ENCODE data around the gene MSANTD1. TPM values are rescaled to one million over a fixed set of nuclear protein-coding genes. Genes with fewer than 3 reads are reported as not detected.

MSANTD1 gene
- total RNA-seq, 2 donors from 2014 or later = 2.6 to 3.6 TPM

GRCh38 chr4:3276986-3277385 lies 28.0 kb downstream of the MSANTD1 start:
- ATAC-seq = no peak
- DNase-seq = no peak
- WGBS, 2 donors = 75 to 89% methylated on average over 9 of the region's 9 CpGs

GRCh38 chr4:3280466-3280865 lies 31.5 kb downstream of the MSANTD1 start:
- Histone ChIP-seq H3K27me3 (no peaks in the 10 kb centered on the region), H3K36me3 (replicated peaks in 1 of 2; ENCODE audit: insufficient read depth in 1 of 2, low read depth in 2 of 2) (no peaks in the 10 kb centered on the region), H3K9me3 (no peaks in the 10 kb centered on the region), H3K27ac (no peak overlapping the region), H3K4me3 (no peak overlapping the region), H3K4me1 (no peaks in the 10 kb centered on the region)
- WGBS, 2 donors = 89 to 90% methylated on average over 3 of the region's 3 CpGs
- TF ChIP-seq POLR2A (IDR thresholded peaks at IDR 0.05) (no peak), CTCF (IDR thresholded peaks at IDR 0.05) (no peak)
- no peak for ATAC-seq
- no peak for DNase-seq
- intact Hi-C loops (cut with DNase I) = no loop called here

More at GRCh38 chr4:3276986-3277385, 28.0 kb downstream of the MSANTD1 start:
- H3K36me3 ChIP-seq (replicated peaks in 1 of 2; ENCODE audit: insufficient read depth in 1 of 2, low read depth in 2 of 2) = no peaks in the 10 kb centered on the region
- H3K27me3 ChIP-seq = no peaks in the 10 kb centered on the region
- no peaks in the 10 kb centered on the region for H3K9me3 ChIP-seq
- intact Hi-C loops (cut with DNase I) = no loop called here
- no peaks in the 10 kb centered on the region for H3K4me1 ChIP-seq
- no peak overlapping the region for H3K27ac ChIP-seq
- no peak overlapping the region for H3K4me3 ChIP-seq
- TF ChIP-seq CTCF (IDR thresholded peaks at IDR 0.05) = no peak
- no peak for TF ChIP-seq POLR2A (IDR thresholded peaks at IDR 0.05)

- Histone ChIP-seq H3K4me1 (no peaks in the 10 kb centered on the region), H3K27me3 (no peaks in the 10 kb centered on the region), H3K4me3 (no peak overlapping the region), H3K27ac (no peak overlapping the region), H3K36me3 (replicated peaks in 1 of 2; ENCODE audit: insufficient read depth in 1 of 2, low read depth in 2 of 2) (no peaks in the 10 kb centered on the region), H3K9me3 (no peaks in the 10 kb centered on the region)
- 79 to 94% methylated on average over 4 to 6 of the region's 6 CpGs for WGBS, 2 donors
- ATAC-seq = no peak
- no peak for DNase-seq
- intact Hi-C loops (cut with DNase I) = no loop called here
- no peak for TF ChIP-seq POLR2A (IDR thresholded peaks at IDR 0.05)
- no peak for TF ChIP-seq CTCF (IDR thresholded peaks at IDR 0.05)
These were observed 34.5 kb downstream of the MSANTD1 start for GRCh38 chr4:3283483-3283882.

GRCh38 chr4:3283916-3284315 lies 35.0 kb downstream of the MSANTD1 start:
- Histone ChIP-seq H3K36me3 (replicated peaks in 1 of 2; ENCODE audit: insufficient read depth in 1 of 2, low read depth in 2 of 2) (no peaks in the 10 kb centered on the region), H3K9me3 (no peaks in the 10 kb centered on the region), H3K27ac (no peak overlapping the region), H3K4me3 (no peak overlapping the region), H3K27me3 (no peaks in the 10 kb centered on the region), H3K4me1 (no peaks in the 10 kb centered on the region)
- WGBS, 2 donors = 71 to 96% methylated on average over 7 to 13 of the region's 13 CpGs
- no peak for ATAC-seq
- intact Hi-C loops (cut with DNase I) = no loop called here
- TF ChIP-seq POLR2A (IDR thresholded peaks at IDR 0.05) = no peak
- TF ChIP-seq CTCF (IDR thresholded peaks at IDR 0.05) = no peak
- DNase-seq = no peak

GRCh38 chr4:3284734-3285557 lies 36.0 kb downstream of the MSANTD1 start:
- Histone ChIP-seq H3K9me3 (no peaks in the 10 kb centered on the region), H3K4me3 (no peak overlapping the region), H3K36me3 (replicated peaks in 1 of 2; ENCODE audit: insufficient read depth in 1 of 2, low read depth in 2 of 2) (no peaks in the 10 kb centered on the region), H3K27me3 (no peaks in the 10 kb centered on the region), H3K27ac (no peak overlapping the region), H3K4me1 (no peaks in the 10 kb centered on the region)
- DNase-seq (no peak), ATAC-seq (no peak)
- intact Hi-C loops (cut with DNase I) = no loop called here
- 70 to 73% methylated on average over 24 of the region's 24 CpGs for WGBS, 2 donors
- no peak for TF ChIP-seq CTCF (IDR thresholded peaks at IDR 0.05)
- no peak for TF ChIP-seq POLR2A (IDR thresholded peaks at IDR 0.05)
